ENCODE results near the gene SEC61A1.

SEC61A1 gene

GRCh38 chr3:128014548-128014947 is 37.7 kb upstream of the SEC61A1 start:
- no peaks in the 10 kb centered on the region for H3K4me1 ChIP-seq (ENCODE audit: control insufficient read depth, insufficient read depth, low read length)
- no peak overlapping the region for H3K4me3 ChIP-seq (ENCODE audit: low read depth, low read length)
- H3K27ac ChIP-seq (ENCODE audit: extremely low read depth, low read depth, low read length) = no peak overlapping the region
- TF ChIP-seq ZBTB6 (tag by site-specific recombination; IDR thresholded peaks at IDR 0.05) (no peak), ZNF248 (tag by site-specific recombination; IDR thresholded peaks at IDR 0.05) (no peak), ZNF501 (tag by site-specific recombination; IDR thresholded peaks at IDR 0.05) (no peak), ZNF692 (tag by site-specific recombination; IDR thresholded peaks at IDR 0.05) (no peak), BCL11A (tag by site-specific recombination; IDR thresholded peaks at IDR 0.05; ENCODE audit: low read depth) (no peak), ZNF146 (tag by site-specific recombination; IDR thresholded peaks at IDR 0.05) (no peak), ZBTB20 (tag by site-specific recombination; IDR thresholded peaks at IDR 0.05) (no peak), ZNF121 (tag by site-specific recombination; IDR thresholded peaks at IDR 0.05) (no peak), ZFP3 (tag by site-specific recombination; IDR thresholded peaks at IDR 0.05; ENCODE audit: low read depth) (no peak), ZNF791 (tag by site-specific recombination; IDR thresholded peaks at IDR 0.05) (no peak), ZSCAN16 (tag by site-specific recombination; IDR thresholded peaks at IDR 0.05) (no peak), ZSCAN4 (tag by site-specific recombination; IDR thresholded peaks at IDR 0.05) (no peak), KLF16 (tag by site-specific recombination; IDR thresholded peaks at IDR 0.05) (no peak), SP7 (tag by site-specific recombination; IDR thresholded peaks at IDR 0.05) (no peak), ZNF629 (tag by site-specific recombination; IDR thresholded peaks at IDR 0.05) (no peak)
- TF ChIP-seq, protein P1, sequence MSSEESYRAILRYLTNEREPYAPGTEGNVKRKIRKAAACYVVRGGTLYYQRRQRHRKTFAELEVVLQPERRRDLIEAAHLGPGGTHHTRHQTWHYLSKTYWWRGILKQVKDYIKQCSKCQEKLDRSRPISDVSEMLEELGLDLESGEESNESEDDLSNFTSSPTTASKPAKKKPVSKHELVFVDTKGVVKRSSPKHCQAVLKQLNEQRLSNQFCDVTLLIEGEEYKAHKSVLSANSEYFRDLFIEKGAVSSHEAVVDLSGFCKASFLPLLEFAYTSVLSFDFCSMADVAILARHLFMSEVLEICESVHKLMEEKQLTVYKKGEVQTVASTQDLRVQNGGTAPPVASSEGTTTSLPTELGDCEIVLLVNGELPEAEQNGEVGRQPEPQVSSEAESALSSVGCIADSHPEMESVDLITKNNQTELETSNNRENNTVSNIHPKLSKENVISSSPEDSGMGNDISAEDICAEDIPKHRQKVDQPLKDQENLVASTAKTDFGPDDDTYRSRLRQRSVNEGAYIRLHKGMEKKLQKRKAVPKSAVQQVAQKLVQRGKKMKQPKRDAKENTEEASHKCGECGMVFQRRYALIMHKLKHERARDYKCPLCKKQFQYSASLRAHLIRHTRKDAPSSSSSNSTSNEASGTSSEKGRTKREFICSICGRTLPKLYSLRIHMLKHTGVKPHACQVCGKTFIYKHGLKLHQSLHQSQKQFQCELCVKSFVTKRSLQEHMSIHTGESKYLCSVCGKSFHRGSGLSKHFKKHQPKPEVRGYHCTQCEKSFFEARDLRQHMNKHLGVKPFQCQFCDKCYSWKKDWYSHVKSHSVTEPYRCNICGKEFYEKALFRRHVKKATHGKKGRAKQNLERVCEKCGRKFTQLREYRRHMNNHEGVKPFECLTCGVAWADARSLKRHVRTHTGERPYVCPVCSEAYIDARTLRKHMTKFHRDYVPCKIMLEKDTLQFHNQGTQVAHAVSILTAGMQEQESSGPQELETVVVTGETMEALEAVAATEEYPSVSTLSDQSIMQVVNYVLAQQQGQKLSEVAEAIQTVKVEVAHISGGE (tag by site-specific recombination; conservative IDR thresholded peaks at IDR 0.05; ENCODE audit: low read depth) = no peak
- TF ChIP-seq, protein P2, sequence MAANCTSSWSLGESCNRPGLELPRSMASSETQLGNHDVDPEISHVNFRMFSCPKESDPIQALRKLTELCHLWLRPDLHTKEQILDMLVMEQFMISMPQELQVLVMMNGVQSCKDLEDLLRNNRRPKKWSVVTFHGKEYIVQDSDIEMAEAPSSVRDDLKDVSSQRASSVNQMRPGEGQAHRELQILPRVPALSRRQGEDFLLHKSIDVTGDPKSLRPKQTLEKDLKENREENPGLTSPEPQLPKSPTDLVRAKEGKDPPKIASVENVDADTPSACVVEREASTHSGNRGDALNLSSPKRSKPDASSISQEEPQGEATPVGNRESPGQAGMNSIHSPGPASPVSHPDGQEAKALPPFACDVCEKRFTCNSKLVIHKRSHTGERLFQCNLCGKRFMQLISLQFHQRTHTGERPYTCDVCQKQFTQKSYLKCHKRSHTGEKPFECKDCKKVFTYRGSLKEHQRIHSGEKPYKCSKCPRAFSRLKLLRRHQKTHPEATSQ (tag by site-specific recombination; IDR thresholded peaks at IDR 0.05) = no peak
- TF ChIP-seq, protein P3, sequence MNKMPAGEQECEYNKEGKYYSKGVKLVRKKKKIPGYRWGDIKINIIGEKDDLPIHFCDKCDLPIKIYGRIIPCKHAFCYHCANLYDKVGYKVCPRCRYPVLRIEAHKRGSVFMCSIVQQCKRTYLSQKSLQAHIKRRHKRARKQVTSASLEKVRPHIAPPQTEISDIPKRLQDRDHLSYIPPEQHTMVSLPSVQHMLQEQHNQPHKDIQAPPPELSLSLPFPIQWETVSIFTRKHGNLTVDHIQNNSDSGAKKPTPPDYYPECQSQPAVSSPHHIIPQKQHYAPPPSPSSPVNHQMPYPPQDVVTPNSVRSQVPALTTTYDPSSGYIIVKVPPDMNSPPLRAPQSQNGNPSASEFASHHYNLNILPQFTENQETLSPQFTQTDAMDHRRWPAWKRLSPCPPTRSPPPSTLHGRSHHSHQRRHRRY (tag by site-specific recombination; IDR thresholded peaks at IDR 0.05) = no peak
- no peaks in the 10 kb centered on the region for H3K9me3 ChIP-seq (ENCODE audit: control insufficient read depth, insufficient read depth, low read depth, low read length)
- POLR2A ChIA-PET = no interaction called here
- CTCF ChIA-PET = no interaction called here
- H3K36me3 ChIP-seq (ENCODE audit: control insufficient read depth in 2 of 2, insufficient read depth in 1 of 2, low read length in 2 of 2) = no peaks in the 10 kb centered on the region
